OCI-LY1 (cell line): ENCODE results near the gene TCF3.

ENCODE experiments used
- CTCF ChIP-seq: fragments of 200-600 bp; sonication (generic), shearing (Covaris generic); IDR thresholded peaks from 2 replicates; pipeline ENCODE4 v1.5.1; 2017; ENCODE audit warnings: mild to moderate bottlenecking, antibody characterized with exemption, low read length, moderate library complexity, mixed read lengths
- EZH2 ChIP-seq: fragments of 200-600 bp; sonication (generic), shearing (Covaris generic); IDR thresholded peaks from 2 replicates; pipeline ENCODE4 v1.8.0; 2017; ENCODE audit warnings: borderline replicate concordance, mixed run types, mild to moderate bottlenecking, antibody characterized with exemption, low read length, moderate library complexity, mixed read lengths

GRCh38 chr19:1665565-1666047 is 13.2 kb upstream of the TCF3 start:
- peak; percentile 9; the same call in 1 of the 2 replicates for TF ChIP-seq CTCF
- TF ChIP-seq EZH2, result no peak
